ENCODE data around the gene TAS2R14.

The TAS2R14 gene

GRCh38 chr12:10904686-10905085, 34.4 kb downstream of the TAS2R14 start:
- no peak for DNase-seq (ENCODE audit: low read depth)

- no peak for DNase-seq (ENCODE audit: low read depth)
Measured at GRCh38 chr12:10901427-10901826, 37.6 kb downstream of the TAS2R14 start.

DNA sequence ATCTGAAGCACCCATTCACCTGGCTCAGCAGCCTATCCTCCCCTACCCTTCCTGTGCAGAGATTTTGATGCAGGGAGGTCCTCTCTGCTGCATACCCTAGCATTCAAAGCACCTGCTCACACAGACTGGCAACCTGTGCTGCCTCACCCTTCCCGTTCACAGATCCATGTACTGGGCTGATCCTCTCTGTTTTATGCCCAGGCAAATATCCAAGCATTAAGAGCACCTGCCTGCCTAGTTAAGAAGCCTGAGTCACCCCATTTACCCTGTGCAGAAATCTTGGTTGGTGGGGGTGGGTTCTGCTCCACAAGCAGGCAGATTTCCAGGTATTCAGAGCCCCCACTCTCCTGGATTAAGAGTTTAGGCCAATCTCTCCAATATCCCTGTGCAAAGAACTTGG, 38.1 kb downstream of the TAS2R14 start:
- DNase-seq (ENCODE audit: low read depth): no peak

DNA sequence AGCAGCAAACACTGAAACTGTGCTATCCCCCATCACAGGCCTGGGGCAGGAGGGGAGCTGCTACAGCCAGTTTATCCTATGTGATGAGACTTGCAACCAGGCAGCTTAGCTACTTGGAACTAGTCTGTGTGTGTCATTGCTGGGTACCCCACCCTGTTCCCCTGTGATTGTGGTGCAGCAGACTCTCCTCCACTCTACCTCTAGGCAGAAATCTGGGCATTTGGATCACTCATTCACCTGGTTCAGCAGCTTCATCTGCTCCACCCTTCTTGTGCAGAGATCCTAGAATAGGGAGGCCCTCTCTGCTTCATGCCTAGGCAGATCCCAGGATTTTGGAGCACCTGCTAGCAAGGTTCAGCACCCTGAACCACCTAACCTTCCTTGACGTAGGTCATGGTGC, 38.5 kb downstream of the TAS2R14 start:
- no peak for DNase-seq (ENCODE audit: low read depth)

DNA sequence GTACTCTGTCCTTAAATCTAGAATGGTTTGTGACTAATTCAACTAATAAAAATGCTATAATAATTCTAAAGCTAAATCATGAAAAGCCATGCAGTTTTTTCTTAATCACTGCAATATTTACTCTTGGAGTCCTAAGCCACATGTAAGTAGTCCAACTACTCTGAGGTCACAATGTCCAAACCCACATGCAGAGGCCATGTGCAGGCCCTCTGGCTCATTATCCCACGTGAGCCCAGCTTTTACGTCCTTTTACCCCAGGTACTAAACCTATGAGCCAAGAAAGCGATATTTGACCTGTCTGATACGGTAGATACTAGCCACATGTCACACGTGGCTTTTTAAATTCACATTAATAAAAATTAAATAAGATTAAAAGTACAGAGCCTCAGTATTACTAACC, 42.2 kb downstream of the TAS2R14 start:
- no peak for DNase-seq (ENCODE audit: low read depth)

DNA sequence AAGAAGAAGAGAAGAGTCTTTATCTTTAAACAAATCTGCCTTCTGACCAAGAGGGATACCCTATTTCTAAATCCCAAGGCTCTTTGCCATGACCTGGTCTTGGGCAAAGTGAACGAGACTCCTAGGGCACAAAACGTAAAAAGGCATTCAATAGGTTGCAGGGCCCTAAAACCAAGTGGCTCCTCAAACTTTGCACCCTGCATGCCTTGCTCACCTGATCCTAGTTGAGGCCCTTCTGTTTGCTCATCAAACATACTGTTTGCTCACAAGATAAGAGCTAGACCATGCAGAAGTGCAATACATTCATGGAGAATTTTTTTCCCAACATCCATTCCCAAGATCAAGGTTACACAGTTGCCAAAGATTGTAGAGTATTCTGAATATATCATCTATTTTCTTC, 47.1 kb downstream of the TAS2R14 start:
- DNase-seq (ENCODE audit: low read depth): no peak

DNA sequence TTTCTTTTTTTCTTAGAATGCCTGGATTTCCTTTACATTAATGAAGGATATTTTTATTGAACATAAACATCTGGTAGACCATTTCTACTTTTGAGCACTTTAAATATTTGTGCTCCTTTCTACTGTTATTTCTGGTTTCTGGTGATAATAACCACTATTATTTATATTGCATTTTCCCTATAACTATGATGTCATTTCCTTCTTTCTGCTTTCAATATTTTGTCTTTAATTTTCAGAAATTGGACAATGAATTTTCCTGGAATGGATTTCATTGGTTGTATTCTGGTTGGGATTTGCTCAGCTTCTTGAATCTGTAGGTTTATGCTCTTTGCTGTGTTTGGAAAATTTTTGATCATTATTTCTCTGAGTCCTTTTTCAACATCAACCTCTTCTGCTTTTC, 49.8 kb downstream of the TAS2R14 start:
- no peak for DNase-seq (ENCODE audit: low read depth)
